MG63 (cell line): Measurements from ENCODE around the gene ASCC3. TPM values are rescaled to one million over a fixed set of nuclear protein-coding genes. Genes with fewer than 3 reads are reported as not detected.

Experiments used
- DNase-seq: peaks from one replicate; pipeline ENCODE4 v3.0.0-alpha.2; 2020
- H3K27me3 ChIP-seq: fragments of 250-450 bp; sonication (Bioruptor Pico); 2 replicates; pipeline ENCODE4 v1.5.1; 2020; ENCODE audit warnings: mild to moderate bottlenecking, moderate library complexity
- H3K36me3 ChIP-seq: fragments of 250-450 bp; sonication (Bioruptor Pico); 2 replicates; pipeline ENCODE4 v1.5.1; 2020; ENCODE audit warnings: mild to moderate bottlenecking, moderate library complexity
- H3K4me3 ChIP-seq: fragments of 250-450 bp; sonication (Bioruptor Pico); 2 replicates; pipeline ENCODE4 v1.5.1; 2020; ENCODE audit warnings: mild to moderate bottlenecking, moderate library complexity
- H3K9me3 ChIP-seq: fragments of 250-450 bp; sonication (Bioruptor Pico); 2 replicates; pipeline ENCODE4 v1.5.1; 2020; ENCODE audit warnings: mild to moderate bottlenecking, moderate library complexity
- total RNA-seq: library from RNA; depleted of rRNA; stranded (reverse); fragments of >200 nt; shearing (Covaris generic); gene quantifications from 2 replicates; pipeline ENCODE4 v1.2.3, GENCODE V29; 2014; ENCODE audit warnings: low replicate concordance

Gene ASCC3
- total RNA-seq, 1 experiment from 2014 or later: 19.0 TPM

GRCh38 chr6:100490065-100490464, 391.1 kb downstream of the ASCC3 start:
- DNase-seq: no peak
- no peaks in the 10 kb centered on the region for H3K36me3 ChIP-seq
- H3K4me3 ChIP-seq: no peak overlapping the region
- H3K27me3 ChIP-seq: no peaks in the 10 kb centered on the region
- no peaks in the 10 kb centered on the region for H3K9me3 ChIP-seq

- Histone ChIP-seq H3K9me3 (no peaks in the 10 kb centered on the region), H3K27me3 (no peaks in the 10 kb centered on the region), H3K36me3 (no peaks in the 10 kb centered on the region), H3K4me3 (no peak overlapping the region)
- DNase-seq: no peak
Measured at GRCh38 chr6:100488244-100488643, 392.9 kb downstream of the ASCC3 start.

- no peaks in the 10 kb centered on the region for H3K27me3 ChIP-seq
- H3K4me3 ChIP-seq: no peak overlapping the region
- H3K9me3 ChIP-seq: no peaks in the 10 kb centered on the region
- DNase-seq: no peak
- no peaks in the 10 kb centered on the region for H3K36me3 ChIP-seq
Measured at GRCh38 chr6:100487638-100488037, 393.5 kb downstream of the ASCC3 start.

- Histone ChIP-seq H3K4me3 (no peak overlapping the region), H3K9me3 (no peaks in the 10 kb centered on the region), H3K27me3 (no peaks in the 10 kb centered on the region), H3K36me3 (no peaks in the 10 kb centered on the region)
- no peak for DNase-seq
Measured at GRCh38 chr6:100485268-100485667, 395.9 kb downstream of the ASCC3 start.

GRCh38 chr6:100484474-100484873, 396.7 kb downstream of the ASCC3 start:
- no peaks in the 10 kb centered on the region for H3K9me3 ChIP-seq

GRCh38 chr6:100482698-100483097, 398.4 kb downstream of the ASCC3 start:
- Histone ChIP-seq H3K9me3 (no peaks in the 10 kb centered on the region), H3K36me3 (no peaks in the 10 kb centered on the region), H3K4me3 (no peak overlapping the region), H3K27me3 (no peaks in the 10 kb centered on the region)
- DNase-seq: no peak

More at GRCh38 chr6:100484474-100484873, 396.7 kb downstream of the ASCC3 start:
- no peaks in the 10 kb centered on the region for H3K36me3 ChIP-seq
- no peak for DNase-seq
- no peak overlapping the region for H3K4me3 ChIP-seq
- H3K27me3 ChIP-seq: no peaks in the 10 kb centered on the region

GRCh38 chr6:100479179-100480035, 401.7 kb downstream of the ASCC3 start:
- no peaks in the 10 kb centered on the region for H3K36me3 ChIP-seq
- H3K4me3 ChIP-seq: no peak overlapping the region
- no peaks in the 10 kb centered on the region for H3K27me3 ChIP-seq
- DNase-seq: no peak
- H3K9me3 ChIP-seq: no peaks in the 10 kb centered on the region

GRCh38 chr6:100475554-100476320, 405.4 kb downstream of the ASCC3 start:
- Histone ChIP-seq H3K9me3 (no peaks in the 10 kb centered on the region), H3K4me3 (no peak overlapping the region), H3K36me3 (no peaks in the 10 kb centered on the region), H3K27me3 (no peaks in the 10 kb centered on the region)
- peak; percentile 58 for DNase-seq

- H3K36me3 ChIP-seq: no peaks in the 10 kb centered on the region
- H3K9me3 ChIP-seq: no peaks in the 10 kb centered on the region
- no peaks in the 10 kb centered on the region for H3K27me3 ChIP-seq
- H3K4me3 ChIP-seq: no peak overlapping the region
- no peak for DNase-seq
Measured at GRCh38 chr6:100473182-100473581, 407.9 kb downstream of the ASCC3 start.

- H3K9me3 ChIP-seq: no peaks in the 10 kb centered on the region
- no peaks in the 10 kb centered on the region for H3K27me3 ChIP-seq
- no peak overlapping the region for H3K4me3 ChIP-seq
- peak; percentile 49 for DNase-seq
- no peaks in the 10 kb centered on the region for H3K36me3 ChIP-seq
Measured at GRCh38 chr6:100472674-100473073, 408.5 kb downstream of the ASCC3 start.

- no peak for DNase-seq
- no peaks in the 10 kb centered on the region for H3K27me3 ChIP-seq
Measured at GRCh38 chr6:100470422-100471120, 410.6 kb downstream of the ASCC3 start.

GRCh38 chr6:100469101-100469859, 411.8 kb downstream of the ASCC3 start:
- no peak for DNase-seq
- Histone ChIP-seq H3K36me3 (no peaks in the 10 kb centered on the region), H3K9me3 (no peaks in the 10 kb centered on the region), H3K4me3 (no peak overlapping the region), H3K27me3 (no peaks in the 10 kb centered on the region)

More at GRCh38 chr6:100470422-100471120, 410.6 kb downstream of the ASCC3 start:
- Histone ChIP-seq H3K4me3 (no peak overlapping the region), H3K9me3 (no peaks in the 10 kb centered on the region), H3K36me3 (no peaks in the 10 kb centered on the region)

GRCh38 chr6:100468016-100468622, 413.0 kb downstream of the ASCC3 start:
- DNase-seq: no peak
- no peaks in the 10 kb centered on the region for H3K9me3 ChIP-seq
- no peaks in the 10 kb centered on the region for H3K27me3 ChIP-seq
- H3K36me3 ChIP-seq: no peaks in the 10 kb centered on the region
- H3K4me3 ChIP-seq: no peak overlapping the region

- H3K9me3 ChIP-seq: no peaks in the 10 kb centered on the region
- no peak for DNase-seq
- no peaks in the 10 kb centered on the region for H3K36me3 ChIP-seq
- no peaks in the 10 kb centered on the region for H3K27me3 ChIP-seq
- H3K4me3 ChIP-seq: no peak overlapping the region
Measured at GRCh38 chr6:100467129-100468015, 413.8 kb downstream of the ASCC3 start.

GRCh38 chr6:100466410-100467128, 414.6 kb downstream of the ASCC3 start:
- Histone ChIP-seq H3K36me3 (no peaks in the 10 kb centered on the region), H3K4me3 (no peak overlapping the region), H3K9me3 (no peaks in the 10 kb centered on the region), H3K27me3 (no peaks in the 10 kb centered on the region)
- no peak for DNase-seq
